Osteoblast (primary cell): ENCODE measurements around the gene AQR. TPM values are rescaled to one million over a fixed set of nuclear protein-coding genes. Genes with fewer than 3 reads are reported as not detected.

ENCODE experiments used
- DNase-seq: peaks from one replicate; pipeline ENCODE4 v3.0.0; 2011; ENCODE audit warnings: low spot score, mixed read lengths; ENCODE audit not compliant: insufficient read length; ENCODE audit errors: missing footprints
- H2AFZ ChIP-seq: 2 replicates; pipeline ENCODE4 v1.6.0; 2011; ENCODE audit warnings: mild to moderate bottlenecking, low read length
- H3K27ac ChIP-seq: 2 replicates; pipeline ENCODE4 v1.5.1; 2011; ENCODE audit warnings: mild to moderate bottlenecking, low read depth, low read length, moderate library complexity
- H3K27me3 ChIP-seq: 2 replicates; pipeline ENCODE4 v1.6.0; 2012; ENCODE audit warnings: mild to moderate bottlenecking, control low read depth, inconsistent platforms, low read length, moderate library complexity; ENCODE audit not compliant: insufficient read depth
- H3K36me3 ChIP-seq: 2 replicates; pipeline ENCODE4 v1.5.1; 2011; ENCODE audit warnings: mild to moderate bottlenecking, low read length, control low read depth, moderate library complexity; ENCODE audit not compliant: insufficient read depth
- H3K4me1 ChIP-seq: 2 replicates; pipeline ENCODE4 v1.5.1; 2011; ENCODE audit warnings: mild to moderate bottlenecking, low read length, control low read depth, moderate library complexity; ENCODE audit not compliant: insufficient read depth
- H3K4me2 ChIP-seq: 2 replicates; pipeline ENCODE4 v1.6.0; 2011; ENCODE audit warnings: mild to moderate bottlenecking, low read length; ENCODE audit not compliant: insufficient read depth
- H3K4me3 ChIP-seq: fragments of 200-600 bp; sonication (generic); 3 replicates; pipeline ENCODE4 v1.5.1; 2012; ENCODE audit warnings: mild to moderate bottlenecking, low read length, inconsistent platforms; ENCODE audit not compliant: insufficient read depth
- H3K79me2 ChIP-seq: 2 replicates; pipeline ENCODE4 v1.6.0; 2012; ENCODE audit warnings: mild to moderate bottlenecking, low read length, control low read depth, inconsistent platforms; ENCODE audit not compliant: insufficient read depth
- H3K9me3 ChIP-seq: 2 replicates; pipeline ENCODE4 v1.5.1; 2011; ENCODE audit warnings: low read depth, low read length, control low read depth
- H4K20me1 ChIP-seq: 2 replicates; pipeline ENCODE4 v1.6.0; 2012; ENCODE audit warnings: mild to moderate bottlenecking, low read length, control low read depth; ENCODE audit not compliant: insufficient read depth
- CTCF ChIP-seq: IDR thresholded peaks from 2 replicates; pipeline ENCODE4 v1.5.1; 2011; ENCODE audit warnings: mild to moderate bottlenecking, low read depth, low read length, moderate library complexity; ENCODE audit errors: extremely low read depth
- total RNA-seq: library from RNA; depleted of rRNA; stranded (reverse); fragments of >200 nt; gene quantifications from 2 replicates; pipeline ENCODE4 v1.2.3, GENCODE V29; 2012

The AQR gene
- total RNA-seq, 1 donor = 24.6 TPM

- DNase-seq = no peak
- Histone ChIP-seq H3K79me2 (no peaks in the 10 kb centered on the region), H3K9me3 (no peaks in the 10 kb centered on the region), H2AFZ (no peak overlapping the region), H3K27me3 (no peaks in the 10 kb centered on the region), H3K4me1 (peaks cover 15% of the 10 kb centered on the region), H3K27ac (no peak overlapping the region), H3K4me3 (no peak overlapping the region), H3K4me2 (no peak overlapping the region), H4K20me1 (peaks cover 3% of the 10 kb centered on the region), H3K36me3 (peaks cover 5% of the 10 kb centered on the region)
- TF ChIP-seq CTCF = no peak
Observed at GRCh38 chr15:34854232-34854631, 115.3 kb downstream of the AQR start.

GRCh38 chr15:34853001-34853758, 116.4 kb downstream of the AQR start:
- H3K27me3 ChIP-seq = no peaks in the 10 kb centered on the region
- H3K36me3 ChIP-seq = peaks cover 3% of the 10 kb centered on the region
- no peaks in the 10 kb centered on the region for H3K9me3 ChIP-seq
- peaks cover 15% of the 10 kb centered on the region for H3K4me1 ChIP-seq
- no peak overlapping the region for H2AFZ ChIP-seq
- no peaks in the 10 kb centered on the region for H3K79me2 ChIP-seq
- no peak overlapping the region for H3K27ac ChIP-seq
- DNase-seq = no peak
- no peak overlapping the region for H3K4me2 ChIP-seq
- no peak overlapping the region for H3K4me3 ChIP-seq
- no peak for TF ChIP-seq CTCF
- peaks cover 3% of the 10 kb centered on the region for H4K20me1 ChIP-seq

- Histone ChIP-seq H3K4me2 (no peak overlapping the region), H4K20me1 (peaks cover 3% of the 10 kb centered on the region), H3K36me3 (peaks cover 3% of the 10 kb centered on the region), H3K27me3 (no peaks in the 10 kb centered on the region), H2AFZ (no peak overlapping the region), H3K4me1 (peaks cover 15% of the 10 kb centered on the region), H3K27ac (no peak overlapping the region), H3K79me2 (no peaks in the 10 kb centered on the region), H3K4me3 (no peak overlapping the region), H3K9me3 (no peaks in the 10 kb centered on the region)
- no peak for TF ChIP-seq CTCF
- DNase-seq = no peak
Observed at GRCh38 chr15:34851751-34852150, 117.8 kb downstream of the AQR start.

- H3K9me3 ChIP-seq = no peaks in the 10 kb centered on the region
- no peaks in the 10 kb centered on the region for H3K79me2 ChIP-seq
- no peak overlapping the region for H2AFZ ChIP-seq
- no peak overlapping the region for H3K4me3 ChIP-seq
- no peak overlapping the region for H3K27ac ChIP-seq
- no peaks in the 10 kb centered on the region for H3K27me3 ChIP-seq
- TF ChIP-seq CTCF = no peak
- peaks cover 3% of the 10 kb centered on the region for H3K36me3 ChIP-seq
- peaks cover 13% of the 10 kb centered on the region for H3K4me1 ChIP-seq
- peaks cover 3% of the 10 kb centered on the region for H4K20me1 ChIP-seq
- DNase-seq = no peak
- no peak overlapping the region for H3K4me2 ChIP-seq
Observed at GRCh38 chr15:34851007-34851406, 118.5 kb downstream of the AQR start.
